HepG2 (cell line): Measurements from ENCODE around the gene TOM1L1. TPM values are rescaled to one million over a fixed set of nuclear protein-coding genes. Genes with fewer than 3 reads are reported as not detected.

Experiments
- ARID2 ChIP-seq: sonication (generic); formaldehyde crosslinking; IDR thresholded peaks from 2 replicates; pipeline ENCODE4 v1.8.1; 2022; ENCODE audit warnings: mild to moderate bottlenecking, missing genetic modification reagents, borderline replicate concordance
- FOXP4 ChIP-seq: sonication (generic); formaldehyde crosslinking; IDR thresholded peaks from 2 replicates; pipeline ENCODE4 v1.4.0; 2020; ENCODE audit warnings: missing genetic modification reagents
- GPN1 ChIP-seq: sonication (generic); formaldehyde crosslinking; IDR thresholded peaks from 2 replicates; pipeline ENCODE4 v1.5.1; 2020; ENCODE audit warnings: missing genetic modification reagents, borderline replicate concordance
- HDAC1 ChIP-seq: sonication (generic); formaldehyde crosslinking; IDR thresholded peaks from 2 replicates; pipeline ENCODE4 v1.5.1; 2020; ENCODE audit warnings: mild to moderate bottlenecking, missing genetic modification reagents
- LRRFIP1 ChIP-seq: sonication (generic); formaldehyde crosslinking; conservative IDR thresholded peaks from 2 replicates; pipeline ENCODE4 v1.4.0; 2020; ENCODE audit warnings: missing genetic modification reagents
- NFYC ChIP-seq: IDR thresholded peaks from 2 replicates; pipeline ENCODE4 v1.6.1; 2016; ENCODE audit warnings: missing genetic modification reagents, missing compliant biosample characterization
- PCBP1 ChIP-seq: fragments of 200-400 bp; formaldehyde crosslinking; IDR thresholded peaks from 2 replicates; pipeline ENCODE4 v1.6.1; 2017; ENCODE audit warnings: mild to moderate bottlenecking, low read depth, low read length, borderline replicate concordance
- SNAPC4 ChIP-seq: sonication (generic); formaldehyde crosslinking; IDR thresholded peaks from 2 replicates; pipeline ENCODE4 v1.4.0; 2020; ENCODE audit warnings: mild to moderate bottlenecking, missing genetic modification reagents
- SP4 ChIP-seq: sonication (generic); formaldehyde crosslinking; IDR thresholded peaks from 2 replicates; pipeline ENCODE4 v1.8.1; 2023; ENCODE audit warnings: mild to moderate bottlenecking, missing genetic modification reagents
- U2AF1 ChIP-seq: fragments of 200-400 bp; formaldehyde crosslinking; optimal IDR thresholded peaks from 2 replicates; pipeline ENCODE3; 2017; ENCODE audit warnings: mild to moderate bottlenecking, low read depth, low read length
- ZFY ChIP-seq: sonication (generic); formaldehyde crosslinking; IDR thresholded peaks from 2 replicates; pipeline ENCODE4 v1.4.0; 2020; ENCODE audit warnings: missing genetic modification reagents
- ZNF724P ChIP-seq: sonication (generic); formaldehyde crosslinking; IDR thresholded peaks from 2 replicates; pipeline ENCODE4 v1.8.0; 2022; ENCODE audit warnings: missing genetic modification reagents, borderline replicate concordance
- ZNF83 ChIP-seq: sonication (generic); formaldehyde crosslinking; IDR thresholded peaks from 2 replicates; pipeline ENCODE4 v1.4.0; 2020; ENCODE audit warnings: missing genetic modification reagents, mild to moderate bottlenecking, borderline replicate concordance
- polyA plus RNA-seq, 8 experiments: library from polyadenylated mRNA; depleted of rRNA in 3 of 8; stranded (reverse) in 7 of 8; unstranded in 1 of 8; fragments of >200 nt; fragmentation: Illumina TruSeq in 4 of 8; extraction: Trizol in 4 of 8; gene quantifications; 2 replicates each; pipeline versions ENCODE4 v1.2.1 to v1.2.3, GENCODE V29; 2011 to 2016; ENCODE audit warnings: low read depth in 4 of 8, missing spikeins in 1 of 8, mixed read lengths in 1 of 8; ENCODE audit not compliant: insufficient read depth in 1 of 8
- total RNA-seq, 5 experiments: library from RNA; depleted of rRNA; stranded (reverse); fragments of >200 nt; fragmentation: Illumina TruSeq; extraction: Trizol; gene quantifications; 2 replicates each; pipeline ENCODE4 v1.2.3, GENCODE V29; 2016; ENCODE audit warnings: low read depth in 1 of 5

TOM1L1 gene
- total and polyA plus RNA-seq, 2 of the 13 experiments (the other 11 are each of a cell fraction or from before 2014, with no cell fraction given), result 45.3 to 51.3 TPM

- TF ChIP-seq SNAPC4 (CRISPR knock-in tag) (no peak), ARID2 (CRISPR knock-in tag) (no peak), PCBP1 (no peak), HDAC1 (CRISPR knock-in tag) (peak; percentile 79), LRRFIP1 (CRISPR knock-in tag) (no peak), ZNF83 (CRISPR knock-in tag) (no peak), ZFY (CRISPR knock-in tag) (peak; percentile 78), ZNF724P (CRISPR knock-in tag) (no peak; the same call in 1 of the 2 replicates), U2AF1 (no peak), SP4 (CRISPR knock-in tag) (peak; percentile 86), GPN1 (CRISPR knock-in tag) (no peak), FOXP4 (CRISPR knock-in tag) (0 out of 2 replicates have a peak, but pooled peaks have one; percentile 17), NFYC (CRISPR knock-in tag) (no peak)
These were observed at the start of gene TOM1L1 (continued) for GRCh38 chr17:54900457-54901229.
